ENCODE results near the gene MITF.
A peak's percentile ranks its signal among the peaks of the same experiment; 100 is the strongest.

The MITF gene

DNA sequence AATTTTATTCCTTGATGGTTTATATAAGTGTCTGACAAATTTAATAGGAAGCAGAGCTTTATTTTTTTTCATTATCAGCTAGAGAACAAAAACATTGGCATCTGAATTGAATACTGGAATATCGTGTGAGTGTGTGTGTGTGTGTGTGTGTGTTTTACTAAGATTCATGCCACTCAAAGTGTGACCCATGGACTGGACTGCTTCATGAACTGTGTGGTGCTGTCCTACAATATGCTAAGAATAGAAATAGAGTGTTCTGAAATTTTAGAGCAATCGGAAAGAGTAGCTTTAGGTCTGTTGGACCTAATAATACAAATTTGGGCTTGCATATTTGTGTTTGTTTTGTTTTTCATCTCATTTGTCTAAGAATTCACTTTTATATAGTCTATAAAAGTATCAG lies 89.6 kb downstream of the MITF start:
- Histone ChIP-seq H3K27me3 (no peaks in the 10 kb centered on the region), H3K36me3 (no peaks in the 10 kb centered on the region), H3K4me3 (ENCODE audit: low read depth, low read length) (no peak overlapping the region), H3K4me1 (peaks cover 3% of the 10 kb centered on the region; the same call in 1 of the 2 replicates), H3K9me3 (no peaks in the 10 kb centered on the region; the same call in 1 of the 2 replicates)
- DNase-seq, result no peak
- no peak for TF ChIP-seq CTCF (IDR thresholded peaks at IDR 0.05; ENCODE audit: low read depth, low read length)

DNA sequence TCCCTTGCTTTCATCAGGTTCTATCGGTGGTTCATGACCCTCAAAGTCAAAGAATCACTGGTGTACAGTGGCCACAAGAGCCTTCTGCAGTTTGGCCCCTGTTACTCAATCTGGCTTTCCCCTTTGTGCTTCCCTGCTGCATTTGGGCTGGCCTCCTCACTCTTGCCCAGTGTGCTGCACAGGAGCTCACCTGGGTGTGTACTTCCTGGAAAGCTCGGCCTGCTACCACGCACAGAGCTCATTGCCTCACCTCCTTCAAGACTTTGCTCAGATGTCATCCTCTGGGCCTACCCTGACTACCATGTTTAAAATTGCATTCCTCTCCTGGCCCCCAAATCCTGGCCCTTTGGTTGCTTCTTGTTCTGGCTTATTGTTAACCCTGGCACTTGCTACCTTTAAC lies 90.9 kb downstream of the MITF start:
- no peak for DNase-seq
- H3K4me1 ChIP-seq, result peaks cover 3% of the 10 kb centered on the region; the same call in 1 of the 2 replicates
- no peak overlapping the region for H3K4me3 ChIP-seq (ENCODE audit: low read depth, low read length)
- no peaks in the 10 kb centered on the region; the same call in none of the 2 replicates for H3K9me3 ChIP-seq
- no peak for TF ChIP-seq CTCF (IDR thresholded peaks at IDR 0.05; ENCODE audit: low read depth, low read length)
- H3K36me3 ChIP-seq, result no peaks in the 10 kb centered on the region
- no peaks in the 10 kb centered on the region for H3K27me3 ChIP-seq

DNA sequence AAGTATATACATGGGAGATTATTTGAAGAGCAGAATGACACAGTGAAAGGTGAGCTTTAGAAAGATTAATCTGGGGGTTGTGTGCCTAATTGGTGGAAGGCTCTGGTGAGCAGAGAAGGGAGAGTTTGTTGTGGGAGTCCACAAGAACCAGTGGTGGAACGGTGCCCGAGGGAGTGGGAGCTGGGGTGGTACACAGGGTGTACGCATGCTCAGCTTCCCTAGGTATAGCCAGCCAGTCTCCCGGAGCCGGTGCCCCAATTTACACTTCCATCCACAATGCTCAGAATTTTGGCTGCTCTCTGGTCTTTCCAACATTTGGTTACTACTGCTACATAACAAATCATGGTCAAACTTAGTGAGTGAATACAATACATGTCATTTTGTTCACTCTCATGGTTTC lies 92.5 kb downstream of the MITF start:
- Histone ChIP-seq H3K36me3 (no peaks in the 10 kb centered on the region), H3K4me1 (no peaks in the 10 kb centered on the region), H3K4me3 (ENCODE audit: low read depth, low read length) (no peak overlapping the region), H3K9me3 (no peaks in the 10 kb centered on the region; the same call in none of the 2 replicates), H3K27me3 (no peaks in the 10 kb centered on the region)
- no peak for DNase-seq
- no peak for TF ChIP-seq CTCF (IDR thresholded peaks at IDR 0.05; ENCODE audit: low read depth, low read length)

DNA sequence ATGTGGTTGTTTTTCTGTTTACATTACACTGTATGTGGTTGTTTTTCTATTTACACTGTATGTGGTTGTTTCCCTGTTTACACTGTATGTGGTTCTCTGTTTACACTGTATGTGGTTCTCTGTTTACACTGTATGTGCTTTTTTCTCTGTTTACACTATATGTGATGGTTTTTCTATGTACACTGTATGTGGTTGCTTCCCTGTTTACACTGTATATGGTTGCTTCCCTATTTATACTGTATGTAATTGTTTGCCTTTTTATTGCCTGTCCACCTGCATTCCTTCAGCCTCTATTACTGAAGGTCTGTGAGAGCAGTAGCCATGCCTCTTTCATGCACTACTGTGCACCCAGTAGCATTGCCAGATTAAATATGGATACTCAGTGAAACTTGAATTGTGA lies 94.3 kb downstream of the MITF start:
- H3K9me3 ChIP-seq, result no peaks in the 10 kb centered on the region; the same call in 1 of the 2 replicates
- no peak overlapping the region for H3K4me3 ChIP-seq (ENCODE audit: low read depth, low read length)
- peaks cover 10% of the 10 kb centered on the region; the same call in 1 of the 2 replicates for H3K4me1 ChIP-seq
- no peak for DNase-seq
- no peak for TF ChIP-seq CTCF (IDR thresholded peaks at IDR 0.05; ENCODE audit: low read depth, low read length)
- no peaks in the 10 kb centered on the region for H3K27me3 ChIP-seq
- H3K36me3 ChIP-seq, result no peaks in the 10 kb centered on the region

GRCh38 chr3:69838217-69838616 lies 99.0 kb downstream of the MITF start:
- H3K4me1 ChIP-seq, result peaks cover 13% of the 10 kb centered on the region; the same call in 1 of the 2 replicates
- DNase-seq, result no peak
- H3K27me3 ChIP-seq, result no peaks in the 10 kb centered on the region
- H3K36me3 ChIP-seq, result no peaks in the 10 kb centered on the region
- H3K4me3 ChIP-seq (ENCODE audit: low read depth, low read length), result 0 out of 2 replicates have a peak overlapping the region, but pooled peaks have one; percentile 6
- TF ChIP-seq CTCF (IDR thresholded peaks at IDR 0.05; ENCODE audit: low read depth, low read length), result no peak
- H3K9me3 ChIP-seq, result no peaks in the 10 kb centered on the region; the same call in 1 of the 2 replicates

DNA sequence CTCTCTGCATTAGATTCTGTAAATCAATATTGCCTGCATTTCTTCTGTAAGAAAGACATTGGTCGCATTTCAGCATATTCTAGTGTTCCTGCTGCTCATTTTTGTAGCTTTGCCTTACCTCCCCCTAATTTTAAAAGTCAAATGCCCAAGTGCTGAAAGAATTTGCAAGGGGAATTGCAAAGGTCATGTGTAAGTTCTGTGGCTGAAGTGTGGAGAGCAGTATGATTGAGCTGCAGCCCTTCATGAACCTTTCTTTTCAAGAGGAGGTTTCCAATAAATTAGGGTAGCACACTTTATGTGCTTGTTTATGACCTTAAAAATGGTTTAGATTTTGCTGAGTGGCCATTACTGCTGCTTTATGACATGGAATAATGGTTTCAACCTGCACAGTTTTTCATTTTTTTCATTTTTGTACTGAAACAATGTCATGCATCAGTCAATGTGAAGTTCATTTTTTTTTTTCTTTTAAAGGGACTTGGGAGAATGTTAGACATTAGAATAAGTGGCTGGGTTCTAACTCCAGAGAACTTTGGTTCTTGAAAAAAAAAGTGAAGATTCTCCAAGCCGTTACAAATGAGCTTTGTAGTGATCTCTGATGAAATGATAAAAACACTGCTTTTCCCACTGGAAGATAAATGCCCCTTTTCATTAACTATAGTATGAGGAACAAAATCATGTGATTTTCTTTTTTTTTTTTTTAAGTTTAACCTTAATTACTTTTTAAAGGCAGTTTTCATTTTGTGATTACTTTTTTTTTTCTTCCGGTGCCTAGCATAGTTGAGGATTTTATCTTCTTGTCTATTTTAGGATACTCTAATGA lies 99.6 kb downstream of the MITF start:
- peaks cover 13% of the 10 kb centered on the region; the same call in 1 of the 2 replicates for H3K4me1 ChIP-seq
- no peak overlapping the region for H3K4me3 ChIP-seq (ENCODE audit: low read depth, low read length)
- no peak for DNase-seq
- H3K36me3 ChIP-seq, result no peaks in the 10 kb centered on the region
- no peaks in the 10 kb centered on the region for H3K27me3 ChIP-seq
- no peaks in the 10 kb centered on the region; the same call in 1 of the 2 replicates for H3K9me3 ChIP-seq
- no peak for TF ChIP-seq CTCF (IDR thresholded peaks at IDR 0.05; ENCODE audit: low read depth, low read length)

Data from BE2C (cell line).